Stimulated activated CD4-positive, alpha-beta T cell treated with anti-CD3 and anti-CD28 coated beads, Interleukin-1b, Interleukin-23, amount 100 ng/mL, for 1 hour (primary cell): ENCODE results near the gene SLC26A6.

Experiments used
- DNase-seq, 2 donors: peaks; one replicate each; pipeline ENCODE4 v3.0.0-alpha.2; 2020; ENCODE audit warnings: low read depth in 2 of 2

SLC26A6 gene

GRCh38 chr3:48633256-48633655 is 2.0 kb downstream of the SLC26A6 start:
- no peak for DNase-seq

- no peak for DNase-seq
Measured at GRCh38 chr3:48631516-48632448, 3.5 kb downstream of the SLC26A6 start.

- no peak for DNase-seq
Measured at GRCh38 chr3:48630833-48631232, 4.4 kb downstream of the SLC26A6 start.

DNA sequence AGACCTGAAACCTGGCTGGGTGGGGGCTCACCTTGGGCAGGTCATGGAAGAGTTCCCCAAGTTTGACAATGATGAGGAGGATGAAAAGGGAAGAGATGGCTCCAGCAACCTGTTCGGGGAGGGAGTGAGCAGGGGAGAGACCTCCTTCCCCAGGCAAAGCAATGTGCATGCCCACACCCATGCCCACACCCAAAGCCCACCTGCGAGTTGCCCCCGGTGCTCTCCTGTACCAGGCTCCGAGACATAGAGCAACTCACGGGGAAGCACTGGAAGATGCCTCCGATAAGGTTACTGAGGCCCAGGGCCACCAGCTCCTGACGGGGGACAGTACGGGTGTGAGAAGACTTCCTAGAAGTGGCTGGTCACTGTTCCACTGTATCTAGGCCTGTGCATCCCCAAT is 4.9 kb downstream of the SLC26A6 start:
- no peak for DNase-seq

DNA sequence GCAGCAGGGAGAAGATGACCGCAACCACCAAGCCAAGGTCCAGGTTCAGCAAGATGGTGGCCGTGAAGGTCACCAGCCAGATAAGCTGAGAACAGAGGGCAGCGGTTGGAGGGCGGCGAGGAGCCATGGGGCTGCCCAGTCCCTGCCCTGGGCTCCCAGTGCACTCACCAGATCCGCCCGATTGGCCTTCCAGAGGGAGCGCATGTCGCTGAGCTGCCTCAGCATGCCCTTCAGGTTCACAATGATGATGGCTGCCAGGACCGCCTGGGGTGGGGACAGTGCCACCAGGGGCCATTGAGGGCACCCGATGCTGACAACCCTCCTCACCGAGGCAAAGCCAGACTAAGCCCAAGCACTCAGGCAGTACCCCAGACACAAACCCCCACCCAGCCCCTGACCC is 5.4 kb downstream of the SLC26A6 start:
- no peak for DNase-seq

GRCh38 chr3:48628277-48629017 is 6.8 kb downstream of the SLC26A6 start:
- no peak for DNase-seq

GRCh38 chr3:48625600-48625999 is 9.7 kb downstream of the SLC26A6 start:
- no peak for DNase-seq

GRCh38 chr3:48624767-48625166 is 10.5 kb downstream of the SLC26A6 start:
- DNase-seq: no peak

- DNase-seq: no peak
Measured at GRCh38 chr3:48623851-48624547, 11.3 kb downstream of the SLC26A6 start.

- DNase-seq: no peak
Measured at GRCh38 chr3:48621461-48621869, 13.8 kb downstream of the SLC26A6 start, which contains the start of gene TMEM89. Gene TMEM89 (minus strand): TSS chr3:48621769. CDS start chr3:48621756, 13 bp downstream.

DNA sequence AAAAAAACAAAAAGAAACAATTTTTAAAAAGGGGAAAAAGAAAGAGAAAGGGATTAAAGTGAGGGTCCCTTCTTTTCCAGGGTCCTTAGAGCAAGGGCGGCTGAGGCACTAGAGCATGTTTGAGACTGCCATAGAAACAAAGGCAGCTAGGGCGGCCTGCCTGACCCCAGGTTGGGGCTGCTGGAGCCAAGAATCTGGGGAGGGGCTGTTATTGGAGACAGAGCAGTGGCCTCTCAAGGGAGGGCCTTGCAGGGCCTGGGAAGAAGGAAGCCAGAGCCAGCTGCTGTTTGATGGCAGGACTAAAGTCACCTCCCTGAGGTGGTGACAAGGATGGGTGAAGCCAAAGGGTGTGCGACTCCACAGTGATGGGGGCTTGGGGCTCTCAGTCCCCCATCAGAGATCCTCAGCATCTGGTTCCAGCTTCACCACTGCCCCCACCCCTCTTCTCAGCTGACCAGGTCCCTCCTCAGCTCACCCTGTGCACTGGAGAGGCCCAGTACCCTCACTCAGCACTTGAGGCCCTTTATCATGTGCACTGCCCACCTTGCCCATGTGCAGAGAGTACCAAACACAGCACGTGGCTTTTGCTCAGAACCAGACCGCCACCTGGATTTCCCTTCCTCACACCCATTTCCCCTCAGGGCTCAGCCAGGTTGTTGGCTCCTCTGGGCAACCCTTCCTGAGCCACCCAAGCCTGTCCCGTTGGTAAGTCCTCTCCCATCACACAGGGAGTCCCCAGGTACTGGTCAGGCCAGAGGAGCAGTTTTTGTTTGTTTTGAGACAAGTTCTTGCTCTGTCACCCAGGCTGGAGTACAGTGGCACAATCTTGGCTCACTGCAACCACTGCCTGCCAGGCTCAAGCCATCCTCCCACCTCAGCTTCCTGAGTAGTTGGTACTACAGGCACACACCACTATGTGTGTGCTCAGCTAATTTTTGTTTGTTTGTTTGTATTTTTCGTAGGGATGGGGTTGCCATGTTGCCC is 15.4 kb downstream of the SLC26A6 start:
- no peak for DNase-seq

DNA sequence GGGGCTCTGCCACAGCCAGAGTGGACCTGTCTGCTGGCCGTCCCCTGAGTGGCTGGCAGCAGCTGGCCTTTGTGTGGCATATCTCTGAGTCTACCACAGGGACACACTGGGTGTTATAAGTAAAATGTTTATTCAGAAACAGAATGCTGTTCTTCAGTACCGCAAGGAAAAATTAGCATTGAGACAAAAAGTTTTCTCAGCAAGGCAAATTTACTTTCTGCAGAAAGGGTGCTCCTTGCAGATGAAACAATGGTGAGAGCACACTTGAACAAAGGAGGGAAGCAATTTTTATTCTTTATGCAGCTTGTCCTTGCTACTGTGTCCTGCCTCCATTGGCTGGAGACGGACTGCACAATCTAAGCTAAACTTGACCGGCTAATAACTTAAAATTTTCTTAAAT is 17.7 kb downstream of the SLC26A6 start:
- no peak for DNase-seq

DNA sequence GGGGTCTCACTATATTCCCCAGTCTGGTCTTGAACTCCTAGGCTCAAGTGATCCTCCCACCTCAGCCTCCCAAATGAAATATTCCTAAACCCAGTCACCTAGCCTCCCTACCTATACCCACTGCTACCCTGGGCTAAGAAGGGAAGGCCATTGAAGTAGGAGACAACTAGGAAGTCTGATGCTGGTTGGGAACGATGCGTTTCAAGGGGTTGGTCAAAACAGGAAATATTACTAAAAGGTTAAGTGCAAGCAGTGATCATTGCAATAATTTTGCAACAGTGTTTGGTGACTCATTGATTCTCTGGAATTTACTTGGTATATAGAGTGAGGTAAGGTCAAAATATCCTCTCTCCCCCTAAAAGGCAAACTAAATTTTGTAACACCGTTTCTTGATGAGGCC is 21.2 kb downstream of the SLC26A6 start:
- no peak for DNase-seq

DNA sequence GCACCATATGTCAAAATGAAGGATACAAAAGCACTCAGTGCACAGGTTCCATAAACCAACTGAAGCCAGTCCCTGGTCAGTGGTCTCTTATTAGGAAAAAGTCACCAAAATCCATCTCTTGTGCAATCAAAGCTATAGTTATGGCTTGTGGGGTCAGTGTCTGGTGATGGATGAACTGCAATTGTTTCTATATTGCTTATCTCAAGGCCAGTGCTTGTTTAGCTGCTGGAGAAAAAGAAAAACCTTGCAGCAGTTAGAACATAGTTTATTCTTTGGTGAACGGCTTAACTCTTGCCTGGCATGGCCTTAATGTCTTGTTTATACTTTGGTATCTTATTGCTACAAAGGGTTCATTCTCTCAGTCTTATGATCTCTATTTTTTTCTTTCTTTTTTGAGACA is 23.0 kb downstream of the SLC26A6 start:
- no peak for DNase-seq

GRCh38 chr3:48609088-48610005 is 25.9 kb downstream of the SLC26A6 start, which contains the start of gene UQCRC1:
Gene UQCRC1 (minus strand): TSS chr3:48609646. CDS start chr3:48609620, 26 bp downstream.
- peak; percentile 80 to 82 for DNase-seq

GRCh38 chr3:48607519-48607918 is 27.7 kb downstream of the SLC26A6 start:
- no peak for DNase-seq

DNA sequence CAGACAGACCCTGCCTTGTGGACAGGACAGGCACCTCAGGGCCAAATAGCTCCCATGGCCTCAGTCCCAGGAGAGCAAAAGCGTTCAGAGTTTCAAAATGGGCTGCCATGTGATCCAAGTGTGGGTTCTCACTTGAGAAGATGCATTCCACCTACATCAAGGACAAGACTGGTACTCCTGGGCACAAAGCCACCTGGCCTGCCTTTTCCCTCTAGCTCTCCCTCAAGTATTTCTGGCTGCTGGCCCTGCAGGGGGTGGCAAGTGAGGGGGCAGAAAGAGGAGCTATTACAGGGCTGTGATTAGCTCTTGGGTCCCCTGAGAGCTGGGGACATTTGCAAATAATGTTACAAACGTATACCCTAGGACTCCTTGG is 33.7 kb downstream of the SLC26A6 start:
- DNase-seq: no peak

GRCh38 chr3:48600711-48601621 is 34.3 kb downstream of the SLC26A6 start:
- DNase-seq: no peak
